ENCODE data around the gene AP2M1. TPM values are rescaled to one million over a fixed set of nuclear protein-coding genes. Genes with fewer than 3 reads are reported as not detected.

Gene AP2M1
- total and polyA plus RNA-seq, 11 donors, result 225 to 431 (median 337) TPM

- ATAC-seq (no peak), DNase-seq (no peak)
- peak overlapping the region in 1 of 12 donors; percentile 92 for H3K4me3 ChIP-seq
- H3K9me3 ChIP-seq, result no peaks in the 10 kb centered on the region
- peaks cover 11 to 79% (median 71%) of the 10 kb centered on the region in 9 donors for H3K36me3 ChIP-seq
- WGBS, 4 donors, result 92 to 96% (median 95%) methylated on average over 18 of the region's 18 CpGs
- H3K4me1 ChIP-seq, result peaks cover 0 to 36% (median 24%) of the 10 kb centered on the region in 12 donors
- no peaks in the 10 kb centered on the region for H3K27me3 ChIP-seq
- H3K27ac ChIP-seq, result peak overlapping the region in 11 of 12 donors; percentile 88 to 96 (median 92)
- TF ChIP-seq CTCF (IDR thresholded peaks at IDR 0.05), result no peak
- TF ChIP-seq POLR2A (IDR thresholded peaks at IDR 0.05), result no peak
- intact Hi-C loops (cut with DNase I), result loop anchor here in 8 of 10 donors (1.0 to 10.0 kb wide), 10 partner anchors 7 to 130 kb away; partner anchors contain the start of genes EEF1AKMT4 (in 4 of the 8), EIF2B5 (in 4 of the 8), ALG3 (in 3 of the 8) and EIF4G1 (in 2 of the 8)
Observed at GRCh38 chr3:184184546-184185230, 10.0 kb downstream of the AP2M1 start.

- DNase-seq, result peak; percentile 99 to 100 (median 100)
- TF ChIP-seq POLR2A (IDR thresholded peaks at IDR 0.05) (peak in 1 of 2 donors; percentile 73), CTCF (IDR thresholded peaks at IDR 0.05) (no peak)
- Histone ChIP-seq H3K27ac (peak overlapping the region; percentile 52 to 96 (median 92)), H3K4me3 (peak overlapping the region; percentile 55 to 99 (median 92)), H3K27me3 (no peaks in the 10 kb centered on the region), H3K9me3 (no peaks in the 10 kb centered on the region), H3K36me3 (peaks cover 11 to 79% (median 70%) of the 10 kb centered on the region in 9 donors), H3K4me1 (peaks cover 0 to 33% (median 24%) of the 10 kb centered on the region in 12 donors)
- ATAC-seq, result peak; percentile 98
- WGBS, 4 donors, result 2 to 4% (median 2%) methylated on average over 22 to 55 of the region's 55 CpGs
- intact Hi-C loops (cut with DNase I), result loop anchor here in 8 of 10 donors (1.0 to 10.0 kb wide), 12 partner anchors 8 to 129 kb away; partner anchors contain the start of genes EEF1AKMT4 (in 5 of the 8), EIF2B5 (in 5 of the 8), ALG3 (in 4 of the 8) and EIF4G1 (in 2 of the 8)
Observed at GRCh38 chr3:184185461-184186183, 11.0 kb downstream of the AP2M1 start.

DNA sequence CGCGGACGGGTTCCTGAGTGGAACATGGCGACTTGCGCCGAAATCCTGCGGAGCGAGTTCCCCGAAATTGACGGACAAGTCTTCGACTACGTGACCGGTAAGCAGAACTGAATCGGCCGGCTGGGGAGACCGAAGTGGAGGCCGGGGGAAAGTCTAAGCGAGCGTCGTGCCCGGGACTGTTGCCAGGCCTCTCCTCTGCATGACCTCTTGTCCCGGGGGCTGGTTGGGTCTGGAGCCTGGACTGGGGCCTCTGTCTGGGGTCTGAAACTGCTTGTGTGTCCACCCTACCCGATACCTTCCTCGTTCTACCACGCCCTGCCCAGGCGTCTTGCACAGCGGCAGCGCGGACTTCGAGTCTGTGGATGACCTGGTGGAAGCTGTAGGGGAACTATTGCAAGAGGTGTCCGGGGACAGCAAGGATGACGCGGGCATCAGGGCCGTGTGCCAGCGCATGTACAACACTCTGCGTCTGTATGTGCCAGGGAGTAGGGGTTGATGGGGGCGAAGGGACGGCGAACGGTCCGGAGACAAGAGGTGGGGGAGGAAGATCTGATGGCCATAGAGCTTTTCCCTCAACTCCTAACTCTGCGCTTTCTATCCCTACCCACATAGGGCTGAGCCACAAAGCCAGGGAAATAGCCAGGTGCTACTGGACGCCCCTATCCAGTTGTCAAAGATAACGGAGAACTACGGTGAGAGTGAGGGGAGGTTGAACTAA is 11.7 kb downstream of the AP2M1 start, which contains the start of gene ABCF3:
Gene ABCF3, plus strand, starts transcription at position 16 of the 718 bp plus-strand sequence. Its CDS starts 9 bp downstream, at position 25.
- H3K27me3 ChIP-seq, result no peaks in the 10 kb centered on the region
- no peak for TF ChIP-seq CTCF (IDR thresholded peaks at IDR 0.05)
- TF ChIP-seq POLR2A (IDR thresholded peaks at IDR 0.05), result peak in 1 of 2 donors; percentile 11
- intact Hi-C loops (cut with DNase I), result loop anchor here in 8 of 10 donors (1.0 to 10.0 kb wide), 10 partner anchors 12 to 128 kb away; partner anchors contain the start of genes EIF2B5 (in 5 of the 8), ALG3 (in 4 of the 8), EEF1AKMT4 (in 4 of the 8) and EIF4G1 (in 2 of the 8)
- peak within 1 kb of the TSS; percentile 55 to 99 (median 92) for H3K4me3 ChIP-seq
- H3K27ac ChIP-seq, result peak within 1 kb of the TSS; percentile 54 to 96 (median 92)
- peak in 4 of 5 donors; percentile 57 to 82 (median 71) for DNase-seq
- peak; percentile 16 to 55 (median 38) for ATAC-seq
- no peaks in the 10 kb centered on the region for H3K9me3 ChIP-seq
- 0 to 1% (median 0%) methylated on average over 13 to 45 of the region's 45 CpGs for WGBS, 4 donors
- peaks cover 0 to 33% (median 24%) of the 10 kb centered on the region in 12 donors for H3K4me1 ChIP-seq
- H3K36me3 ChIP-seq, result peaks cover 7 to 79% (median 70%) of the 10 kb centered on the region in 9 donors

All from heart left ventricle (tissue), 16 donors.